Measurements from ENCODE around the gene CHMP2B.

DNA sequence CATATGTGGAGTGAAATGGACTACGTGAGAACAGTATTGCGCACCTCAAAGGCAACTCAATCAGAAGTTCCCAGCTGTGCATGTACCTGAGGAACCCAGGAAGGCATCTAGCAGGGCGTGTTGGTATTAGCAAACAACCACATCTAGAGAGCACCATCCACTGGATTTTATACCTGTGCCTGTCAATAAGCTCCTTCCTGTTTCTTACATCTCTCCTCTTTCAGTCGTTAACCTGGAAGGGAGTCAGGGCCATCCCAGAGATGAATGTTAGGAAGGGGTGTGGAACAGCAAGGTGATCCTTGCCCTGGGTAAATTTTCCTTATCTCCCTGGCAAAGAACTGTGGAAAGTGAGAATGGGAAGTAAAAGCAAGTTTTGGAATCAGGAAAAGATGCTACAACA is 29.6 kb upstream of the CHMP2B start:
- TF ChIP-seq, protein P1, sequence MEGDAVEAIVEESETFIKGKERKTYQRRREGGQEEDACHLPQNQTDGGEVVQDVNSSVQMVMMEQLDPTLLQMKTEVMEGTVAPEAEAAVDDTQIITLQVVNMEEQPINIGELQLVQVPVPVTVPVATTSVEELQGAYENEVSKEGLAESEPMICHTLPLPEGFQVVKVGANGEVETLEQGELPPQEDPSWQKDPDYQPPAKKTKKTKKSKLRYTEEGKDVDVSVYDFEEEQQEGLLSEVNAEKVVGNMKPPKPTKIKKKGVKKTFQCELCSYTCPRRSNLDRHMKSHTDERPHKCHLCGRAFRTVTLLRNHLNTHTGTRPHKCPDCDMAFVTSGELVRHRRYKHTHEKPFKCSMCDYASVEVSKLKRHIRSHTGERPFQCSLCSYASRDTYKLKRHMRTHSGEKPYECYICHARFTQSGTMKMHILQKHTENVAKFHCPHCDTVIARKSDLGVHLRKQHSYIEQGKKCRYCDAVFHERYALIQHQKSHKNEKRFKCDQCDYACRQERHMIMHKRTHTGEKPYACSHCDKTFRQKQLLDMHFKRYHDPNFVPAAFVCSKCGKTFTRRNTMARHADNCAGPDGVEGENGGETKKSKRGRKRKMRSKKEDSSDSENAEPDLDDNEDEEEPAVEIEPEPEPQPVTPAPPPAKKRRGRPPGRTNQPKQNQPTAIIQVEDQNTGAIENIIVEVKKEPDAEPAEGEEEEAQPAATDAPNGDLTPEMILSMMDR (IDR thresholded peaks at IDR 0.05; ENCODE audit: insufficient read depth, low read depth, low read length) = no peak
- TF ChIP-seq EZH2 (IDR thresholded peaks at IDR 0.05; ENCODE audit: insufficient read depth, low read length) = no peak
